Measurements from ENCODE around the gene OPCML. TPM values are rescaled to one million over a fixed set of nuclear protein-coding genes. Genes with fewer than 3 reads are reported as not detected.

Gene OPCML
- total and polyA plus RNA-seq, 2 experiments from 2014 or later = 1.2 to 4.4 TPM

DNA sequence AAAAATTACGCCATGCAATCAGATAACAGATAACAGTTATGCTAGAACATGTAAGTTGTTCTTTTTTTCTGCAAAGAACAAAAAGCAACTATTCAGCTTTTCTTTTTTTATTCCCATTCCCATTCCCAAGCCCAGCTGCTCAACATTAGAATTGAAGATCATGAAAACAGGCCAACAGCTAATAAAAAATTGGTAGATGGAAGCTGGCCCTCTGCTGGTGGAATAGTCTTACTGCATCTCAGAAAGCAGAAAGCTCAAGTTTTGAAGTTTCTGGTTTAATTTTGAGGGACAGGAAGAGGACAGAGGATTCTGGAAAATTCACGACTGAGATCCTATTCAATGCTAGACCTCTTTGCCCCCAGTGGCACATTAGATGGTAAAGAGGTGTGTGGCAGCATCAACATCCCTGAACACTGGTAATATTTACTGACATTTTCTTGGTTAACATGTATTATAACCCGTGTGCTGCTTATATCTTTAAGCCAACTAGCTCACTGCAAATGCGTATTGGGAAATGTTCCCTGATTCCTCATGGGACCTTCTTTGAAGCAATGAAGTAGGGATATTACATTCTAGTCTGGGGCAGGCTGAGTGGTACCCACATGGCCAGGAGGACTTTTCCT lies 591.2 kb downstream of the OPCML start:
- H3K27ac Mint-ChIP-seq = no peak overlapping the region
- H3K79me2 ChIP-seq (replicated peaks; ENCODE audit: insufficient read depth) = no peaks in the 10 kb centered on the region
- H4K20me1 ChIP-seq (replicated peaks; ENCODE audit: insufficient read depth) = no peaks in the 10 kb centered on the region
- H3K4me3 ChIP-seq = no peak overlapping the region
- H3K4me1 ChIP-seq (ENCODE audit: insufficient read depth) = peaks cover 19% of the 10 kb centered on the region
- ATAC-seq (no peak), DNase-seq (ENCODE audit: low spot score) (peak; percentile 66)
- H3K4me2 ChIP-seq = no peak overlapping the region; the same call in 1 of the 2 replicates
- 0 out of 2 replicates have a peak, but pooled peaks cover 4% of the 10 kb centered on the region for H3F3A ChIP-seq (replicated peaks; ENCODE audit: low read depth)
- no peaks in the 10 kb centered on the region for H3K36me3 ChIP-seq (ENCODE audit: insufficient read depth)
- H3K4me3 Mint-ChIP-seq = no peak overlapping the region
- peaks cover 25% of the 10 kb centered on the region for H3K27me3 Mint-ChIP-seq (ENCODE audit: insufficient read depth, low read depth, poor library complexity)
- no peaks in the 10 kb centered on the region for H3K9me2 ChIP-seq (ENCODE audit: insufficient read depth)
- H3K4me1 Mint-ChIP-seq = peaks cover 33% of the 10 kb centered on the region
- no peak for TF ChIP-seq CREB1 (CRISPR knock-in tag; IDR thresholded peaks at IDR 0.05; ENCODE audit: low read depth)
- TF ChIP-seq, protein P1, sequence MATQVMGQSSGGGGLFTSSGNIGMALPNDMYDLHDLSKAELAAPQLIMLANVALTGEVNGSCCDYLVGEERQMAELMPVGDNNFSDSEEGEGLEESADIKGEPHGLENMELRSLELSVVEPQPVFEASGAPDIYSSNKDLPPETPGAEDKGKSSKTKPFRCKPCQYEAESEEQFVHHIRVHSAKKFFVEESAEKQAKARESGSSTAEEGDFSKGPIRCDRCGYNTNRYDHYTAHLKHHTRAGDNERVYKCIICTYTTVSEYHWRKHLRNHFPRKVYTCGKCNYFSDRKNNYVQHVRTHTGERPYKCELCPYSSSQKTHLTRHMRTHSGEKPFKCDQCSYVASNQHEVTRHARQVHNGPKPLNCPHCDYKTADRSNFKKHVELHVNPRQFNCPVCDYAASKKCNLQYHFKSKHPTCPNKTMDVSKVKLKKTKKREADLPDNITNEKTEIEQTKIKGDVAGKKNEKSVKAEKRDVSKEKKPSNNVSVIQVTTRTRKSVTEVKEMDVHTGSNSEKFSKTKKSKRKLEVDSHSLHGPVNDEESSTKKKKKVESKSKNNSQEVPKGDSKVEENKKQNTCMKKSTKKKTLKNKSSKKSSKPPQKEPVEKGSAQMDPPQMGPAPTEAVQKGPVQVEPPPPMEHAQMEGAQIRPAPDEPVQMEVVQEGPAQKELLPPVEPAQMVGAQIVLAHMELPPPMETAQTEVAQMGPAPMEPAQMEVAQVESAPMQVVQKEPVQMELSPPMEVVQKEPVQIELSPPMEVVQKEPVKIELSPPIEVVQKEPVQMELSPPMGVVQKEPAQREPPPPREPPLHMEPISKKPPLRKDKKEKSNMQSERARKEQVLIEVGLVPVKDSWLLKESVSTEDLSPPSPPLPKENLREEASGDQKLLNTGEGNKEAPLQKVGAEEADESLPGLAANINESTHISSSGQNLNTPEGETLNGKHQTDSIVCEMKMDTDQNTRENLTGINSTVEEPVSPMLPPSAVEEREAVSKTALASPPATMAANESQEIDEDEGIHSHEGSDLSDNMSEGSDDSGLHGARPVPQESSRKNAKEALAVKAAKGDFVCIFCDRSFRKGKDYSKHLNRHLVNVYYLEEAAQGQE (IDR thresholded peaks at IDR 0.05; ENCODE audit: unreplicated experiment) = no peak
- TF ChIP-seq EZH2phosphoT487 (IDR thresholded peaks at IDR 0.05; ENCODE audit: unreplicated experiment) = no peak
- TF ChIP-seq, protein P2, sequence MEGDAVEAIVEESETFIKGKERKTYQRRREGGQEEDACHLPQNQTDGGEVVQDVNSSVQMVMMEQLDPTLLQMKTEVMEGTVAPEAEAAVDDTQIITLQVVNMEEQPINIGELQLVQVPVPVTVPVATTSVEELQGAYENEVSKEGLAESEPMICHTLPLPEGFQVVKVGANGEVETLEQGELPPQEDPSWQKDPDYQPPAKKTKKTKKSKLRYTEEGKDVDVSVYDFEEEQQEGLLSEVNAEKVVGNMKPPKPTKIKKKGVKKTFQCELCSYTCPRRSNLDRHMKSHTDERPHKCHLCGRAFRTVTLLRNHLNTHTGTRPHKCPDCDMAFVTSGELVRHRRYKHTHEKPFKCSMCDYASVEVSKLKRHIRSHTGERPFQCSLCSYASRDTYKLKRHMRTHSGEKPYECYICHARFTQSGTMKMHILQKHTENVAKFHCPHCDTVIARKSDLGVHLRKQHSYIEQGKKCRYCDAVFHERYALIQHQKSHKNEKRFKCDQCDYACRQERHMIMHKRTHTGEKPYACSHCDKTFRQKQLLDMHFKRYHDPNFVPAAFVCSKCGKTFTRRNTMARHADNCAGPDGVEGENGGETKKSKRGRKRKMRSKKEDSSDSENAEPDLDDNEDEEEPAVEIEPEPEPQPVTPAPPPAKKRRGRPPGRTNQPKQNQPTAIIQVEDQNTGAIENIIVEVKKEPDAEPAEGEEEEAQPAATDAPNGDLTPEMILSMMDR (conservative IDR thresholded peaks at IDR 0.05; ENCODE audit: low read depth in 2 of 2) = peak; percentile 79 to 96
- no peak for TF ChIP-seq JUNB (IDR thresholded peaks at IDR 0.05; ENCODE audit: unreplicated experiment)
- H2AFZ ChIP-seq = no peak overlapping the region
- peaks cover 35% of the 10 kb centered on the region for H3K27me3 ChIP-seq (ENCODE audit: insufficient read depth)
- H3K27ac ChIP-seq (ENCODE audit: low read depth) = no peak overlapping the region
- H3K9me3 Mint-ChIP-seq = no peaks in the 10 kb centered on the region
- no peaks in the 10 kb centered on the region; the same call in 2 of the 3 replicates for H3K36me3 Mint-ChIP-seq (ENCODE audit: low read depth)

DNA sequence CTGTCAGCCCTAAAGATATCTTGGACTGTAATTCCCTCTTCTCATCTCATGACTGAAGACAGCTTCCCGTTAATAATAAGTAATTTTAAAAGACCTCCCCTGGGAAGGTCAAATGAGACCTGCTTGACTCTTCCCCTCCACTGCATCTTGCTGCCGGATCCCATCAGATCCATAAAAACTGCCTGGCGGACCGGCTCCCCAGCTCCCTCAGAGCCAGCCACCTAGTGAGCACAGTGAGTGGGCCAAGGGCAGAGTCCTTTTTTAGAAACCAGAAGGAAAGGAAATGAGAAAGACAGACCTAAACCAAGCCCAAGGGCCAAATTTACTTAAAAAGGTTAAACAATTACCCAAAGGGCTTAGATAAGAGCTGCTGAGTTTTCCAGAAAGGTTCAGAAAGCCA lies 595.3 kb downstream of the OPCML start:
- peaks cover 5% of the 10 kb centered on the region for H3K27me3 ChIP-seq (ENCODE audit: insufficient read depth)
- H3K9me2 ChIP-seq (ENCODE audit: insufficient read depth) = no peaks in the 10 kb centered on the region
- H3K4me1 Mint-ChIP-seq = peaks cover 28% of the 10 kb centered on the region
- H3K4me2 ChIP-seq = no peak overlapping the region
- H3K36me3 Mint-ChIP-seq (ENCODE audit: low read depth) = no peaks in the 10 kb centered on the region
- no peaks in the 10 kb centered on the region for H3K79me2 ChIP-seq (replicated peaks; ENCODE audit: insufficient read depth)
- no peak overlapping the region for H3K4me3 ChIP-seq
- H3K4me3 Mint-ChIP-seq = no peak overlapping the region
- no peak overlapping the region for H2AFZ ChIP-seq
- H3K36me3 ChIP-seq (ENCODE audit: insufficient read depth) = no peaks in the 10 kb centered on the region
- H3F3A ChIP-seq (replicated peaks; ENCODE audit: low read depth) = no peaks in the 10 kb centered on the region
- ATAC-seq (peak; percentile 69), DNase-seq (ENCODE audit: low spot score) (peak; percentile 21)
- no peak overlapping the region for H3K27ac ChIP-seq (ENCODE audit: low read depth)
- H3K27me3 Mint-ChIP-seq (ENCODE audit: insufficient read depth, low read depth, poor library complexity) = peaks cover 1% of the 10 kb centered on the region
- no peaks in the 10 kb centered on the region for H3K9me3 Mint-ChIP-seq
- peaks cover 15% of the 10 kb centered on the region for H3K4me1 ChIP-seq (ENCODE audit: insufficient read depth)
- TF ChIP-seq, protein P3, sequence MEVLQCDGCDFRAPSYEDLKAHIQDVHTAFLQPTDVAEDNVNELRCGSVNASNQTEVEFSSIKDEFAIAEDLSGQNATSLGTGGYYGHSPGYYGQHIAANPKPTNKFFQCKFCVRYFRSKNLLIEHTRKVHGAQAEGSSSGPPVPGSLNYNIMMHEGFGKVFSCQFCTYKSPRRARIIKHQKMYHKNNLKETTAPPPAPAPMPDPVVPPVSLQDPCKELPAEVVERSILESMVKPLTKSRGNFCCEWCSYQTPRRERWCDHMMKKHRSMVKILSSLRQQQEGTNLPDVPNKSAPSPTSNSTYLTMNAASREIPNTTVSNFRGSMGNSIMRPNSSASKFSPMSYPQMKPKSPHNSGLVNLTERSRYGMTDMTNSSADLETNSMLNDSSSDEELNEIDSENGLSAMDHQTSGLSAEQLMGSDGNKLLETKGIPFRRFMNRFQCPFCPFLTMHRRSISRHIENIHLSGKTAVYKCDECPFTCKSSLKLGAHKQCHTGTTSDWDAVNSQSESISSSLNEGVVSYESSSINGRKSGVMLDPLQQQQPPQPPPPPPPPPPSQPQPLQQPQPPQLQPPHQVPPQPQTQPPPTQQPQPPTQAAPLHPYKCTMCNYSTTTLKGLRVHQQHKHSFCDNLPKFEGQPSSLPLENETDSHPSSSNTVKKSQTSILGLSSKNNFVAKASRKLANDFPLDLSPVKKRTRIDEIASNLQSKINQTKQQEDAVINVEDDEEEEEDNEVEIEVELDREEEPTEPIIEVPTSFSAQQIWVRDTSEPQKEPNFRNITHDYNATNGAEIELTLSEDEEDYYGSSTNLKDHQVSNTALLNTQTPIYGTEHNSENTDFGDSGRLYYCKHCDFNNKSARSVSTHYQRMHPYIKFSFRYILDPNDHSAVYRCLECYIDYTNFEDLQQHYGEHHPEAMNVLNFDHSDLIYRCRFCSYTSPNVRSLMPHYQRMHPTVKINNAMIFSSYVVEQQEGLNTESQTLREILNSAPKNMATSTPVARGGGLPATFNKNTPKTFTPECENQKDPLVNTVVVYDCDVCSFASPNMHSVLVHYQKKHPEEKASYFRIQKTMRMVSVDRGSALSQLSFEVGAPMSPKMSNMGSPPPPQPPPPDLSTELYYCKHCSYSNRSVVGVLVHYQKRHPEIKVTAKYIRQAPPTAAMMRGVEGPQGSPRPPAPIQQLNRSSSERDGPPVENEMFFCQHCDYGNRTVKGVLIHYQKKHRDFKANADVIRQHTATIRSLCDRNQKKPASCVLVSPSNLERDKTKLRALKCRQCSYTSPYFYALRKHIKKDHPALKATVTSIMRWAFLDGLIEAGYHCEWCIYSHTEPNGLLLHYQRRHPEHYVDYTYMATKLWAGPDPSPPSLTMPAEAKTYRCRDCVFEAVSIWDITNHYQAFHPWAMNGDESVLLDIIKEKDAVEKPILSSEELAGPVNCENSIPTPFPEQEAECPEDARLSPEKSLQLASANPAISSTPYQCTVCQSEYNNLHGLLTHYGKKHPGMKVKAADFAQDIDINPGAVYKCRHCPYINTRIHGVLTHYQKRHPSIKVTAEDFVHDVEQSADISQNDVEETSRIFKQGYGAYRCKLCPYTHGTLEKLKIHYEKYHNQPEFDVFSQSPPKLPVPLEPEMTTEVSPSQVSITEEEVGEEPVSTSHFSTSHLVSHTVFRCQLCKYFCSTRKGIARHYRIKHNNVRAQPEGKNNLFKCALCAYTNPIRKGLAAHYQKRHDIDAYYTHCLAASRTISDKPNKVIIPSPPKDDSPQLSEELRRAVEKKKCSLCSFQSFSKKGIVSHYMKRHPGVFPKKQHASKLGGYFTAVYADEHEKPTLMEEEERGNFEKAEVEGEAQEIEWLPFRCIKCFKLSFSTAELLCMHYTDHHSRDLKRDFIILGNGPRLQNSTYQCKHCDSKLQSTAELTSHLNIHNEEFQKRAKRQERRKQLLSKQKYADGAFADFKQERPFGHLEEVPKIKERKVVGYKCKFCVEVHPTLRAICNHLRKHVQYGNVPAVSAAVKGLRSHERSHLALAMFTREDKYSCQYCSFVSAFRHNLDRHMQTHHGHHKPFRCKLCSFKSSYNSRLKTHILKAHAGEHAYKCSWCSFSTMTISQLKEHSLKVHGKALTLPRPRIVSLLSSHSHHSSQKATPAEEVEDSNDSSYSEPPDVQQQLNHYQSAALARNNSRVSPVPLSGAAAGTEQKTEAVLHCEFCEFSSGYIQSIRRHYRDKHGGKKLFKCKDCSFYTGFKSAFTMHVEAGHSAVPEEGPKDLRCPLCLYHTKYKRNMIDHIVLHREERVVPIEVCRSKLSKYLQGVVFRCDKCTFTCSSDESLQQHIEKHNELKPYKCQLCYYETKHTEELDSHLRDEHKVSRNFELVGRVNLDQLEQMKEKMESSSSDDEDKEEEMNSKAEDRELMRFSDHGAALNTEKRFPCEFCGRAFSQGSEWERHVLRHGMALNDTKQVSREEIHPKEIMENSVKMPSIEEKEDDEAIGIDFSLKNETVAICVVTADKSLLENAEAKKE (CRISPR knock-in tag; IDR thresholded peaks at IDR 0.05) = no peak
- TF ChIP-seq EZH2phosphoT487 (IDR thresholded peaks at IDR 0.05; ENCODE audit: unreplicated experiment) (no peak), CREB1 (CRISPR knock-in tag; IDR thresholded peaks at IDR 0.05; ENCODE audit: low read depth) (no peak), NANOG (IDR thresholded peaks at IDR 0.05; ENCODE audit: borderline replicate concordance) (no peak), POLR2AphosphoS5 (IDR thresholded peaks at IDR 0.05; ENCODE audit: low read depth) (no peak), STAT1 (IDR thresholded peaks at IDR 0.05; ENCODE audit: unreplicated experiment) (no peak)
- H4K20me1 ChIP-seq (replicated peaks; ENCODE audit: insufficient read depth) = no peaks in the 10 kb centered on the region
- peak overlapping the region; percentile 5; the same call in 1 of the 2 replicates for H3K27ac Mint-ChIP-seq

Measured in GM23338 (cell line).